ENCODE data around the gene GAS5.

Gene GAS5

DNA sequence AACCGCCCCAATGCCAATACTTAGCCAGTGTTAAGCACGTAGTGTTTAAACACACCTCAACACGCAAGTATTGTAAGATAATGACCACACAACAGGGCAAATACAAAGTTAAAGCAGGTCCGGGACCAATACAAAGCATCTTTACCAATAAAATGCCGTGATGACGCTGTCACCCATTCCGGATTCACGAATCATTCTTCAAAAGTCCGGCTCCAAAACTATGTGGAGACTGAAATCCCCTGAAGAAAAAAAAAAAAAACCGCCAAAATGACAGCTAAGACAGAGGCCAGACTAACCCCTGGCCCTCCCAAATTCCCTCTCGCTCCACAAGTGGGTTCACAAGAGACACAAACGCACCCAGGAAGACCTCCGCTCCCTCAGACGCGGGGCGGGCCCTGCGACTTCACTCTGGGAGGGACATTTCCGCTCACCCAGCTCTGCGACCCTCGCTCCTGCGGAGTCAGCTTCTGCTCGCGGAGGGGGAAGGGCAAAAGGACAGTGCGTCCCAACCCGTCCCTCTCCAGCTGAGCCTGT is 43.9 kb downstream of the GAS5 start:
- DNase-seq, result no peak

DNA sequence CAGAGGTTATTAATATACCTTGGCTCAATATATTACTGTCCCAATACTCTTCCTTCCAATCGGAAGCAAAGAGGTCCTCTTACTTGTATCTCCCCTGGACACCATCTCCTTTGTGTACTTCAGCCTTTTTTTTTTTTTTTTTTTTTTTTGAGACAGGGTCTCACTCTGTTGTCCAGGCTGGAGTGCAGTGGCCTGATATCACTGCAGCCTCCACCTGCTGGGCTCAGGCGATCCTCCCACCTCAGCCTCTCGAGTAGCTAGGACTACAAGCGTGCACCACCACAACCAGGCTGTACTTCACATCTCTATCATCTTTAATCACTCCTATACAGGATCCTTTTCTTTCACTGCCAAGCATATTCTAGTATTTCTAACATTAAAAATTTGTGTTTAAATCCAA is 46.1 kb downstream of the GAS5 start:
- DNase-seq, result no peak

DNA sequence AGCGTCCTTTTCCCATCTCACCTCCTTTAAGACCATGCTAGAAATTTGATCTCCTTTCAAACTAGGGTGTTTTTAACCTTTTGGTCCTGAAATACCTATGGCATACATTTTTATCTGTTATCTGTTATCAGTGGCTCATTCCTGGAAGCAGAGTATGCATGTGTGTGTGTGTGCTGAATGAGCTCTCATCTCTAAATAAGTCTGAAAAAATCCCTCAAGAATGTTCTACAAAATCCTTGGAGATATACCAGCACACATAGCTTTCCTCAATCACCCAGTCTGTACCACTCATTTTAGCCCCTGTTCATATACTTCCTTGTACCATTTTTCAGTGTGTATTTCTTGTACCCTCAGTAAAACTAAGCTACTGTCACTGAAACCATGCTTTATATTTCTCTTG is 49.3 kb downstream of the GAS5 start:
- no peak for DNase-seq
